RWPE2 (cell line): Measurements from ENCODE around the gene IGSF21.

Source experiments
- ATAC-seq: fragments of 200-7000 bp; cut with Tn5 transposase; 3 replicates; pipeline ENCODE4 v1.9.1; 2021; ENCODE audit warnings: low read depth
- DNase-seq: peaks from one replicate; pipeline ENCODE4 v3.0.0-alpha.2; 2020; ENCODE audit warnings: low spot score
- H3K27ac ChIP-seq: fragments of 450-650 bp; 2 replicates; pipeline ENCODE4 v1.5.1; 2017; ENCODE audit warnings: mild to moderate bottlenecking; ENCODE audit not compliant: poor library complexity, severe bottlenecking
- H3K27me3 ChIP-seq: fragments of 250-450 bp; sonication (Bioruptor Pico); 2 replicates; pipeline ENCODE4 v1.5.1; 2021; ENCODE audit warnings: mild to moderate bottlenecking, moderate library complexity; ENCODE audit not compliant: insufficient read depth, poor library complexity, severe bottlenecking
- H3K36me3 ChIP-seq: fragments of 250-450 bp; sonication (Bioruptor Pico); 2 replicates; pipeline ENCODE4 v1.5.1; 2020; ENCODE audit warnings: low read depth, mild to moderate bottlenecking, moderate library complexity
- H3K4me1 ChIP-seq: fragments of 250-450 bp; sonication (Bioruptor Pico); 2 replicates; pipeline ENCODE4 v1.5.1; 2021; ENCODE audit warnings: mild to moderate bottlenecking, moderate library complexity; ENCODE audit not compliant: insufficient read depth, poor library complexity, severe bottlenecking
- H3K4me3 ChIP-seq: fragments of 250-450 bp; sonication (Bioruptor Pico); 2 replicates; pipeline ENCODE4 v1.5.1; 2021; ENCODE audit warnings: mild to moderate bottlenecking, moderate library complexity; ENCODE audit not compliant: severe bottlenecking
- H3K9me3 ChIP-seq: fragments of 250-450 bp; sonication (Bioruptor Pico); 2 replicates; pipeline ENCODE4 v1.5.1; 2021; ENCODE audit warnings: mild to moderate bottlenecking, moderate library complexity; ENCODE audit not compliant: severe bottlenecking
- CTCF ChIP-seq: fragments of 450-650 bp; IDR thresholded peaks from one replicate; pipeline ENCODE4 v1.5.1; 2017; ENCODE audit warnings: mild to moderate bottlenecking, moderate library complexity; ENCODE audit not compliant: poor library complexity, severe bottlenecking

Gene IGSF21

GRCh38 chr1:18200918-18201317 is 93.3 kb downstream of the IGSF21 start:
- no peak overlapping the region for H3K4me3 ChIP-seq
- H3K27ac ChIP-seq: no peak overlapping the region
- peaks cover 64% of the 10 kb centered on the region for H3K27me3 ChIP-seq
- DNase-seq (no peak), ATAC-seq (no peak)
- no peaks in the 10 kb centered on the region for H3K36me3 ChIP-seq
- H3K9me3 ChIP-seq: no peaks in the 10 kb centered on the region
- no peak for TF ChIP-seq CTCF
- no peaks in the 10 kb centered on the region for H3K4me1 ChIP-seq

GRCh38 chr1:18201997-18202719 is 94.6 kb downstream of the IGSF21 start:
- Histone ChIP-seq H3K4me3 (no peak overlapping the region), H3K9me3 (no peaks in the 10 kb centered on the region), H3K36me3 (no peaks in the 10 kb centered on the region), H3K4me1 (no peaks in the 10 kb centered on the region), H3K27ac (no peak overlapping the region), H3K27me3 (peaks cover 53% of the 10 kb centered on the region)
- ATAC-seq (no peak), DNase-seq (no peak)
- no peak for TF ChIP-seq CTCF

- DNase-seq: no peak
- ATAC-seq: no peak
- Histone ChIP-seq H3K4me1 (no peaks in the 10 kb centered on the region), H3K4me3 (no peak overlapping the region), H3K36me3 (no peaks in the 10 kb centered on the region), H3K9me3 (no peaks in the 10 kb centered on the region), H3K27ac (no peak overlapping the region), H3K27me3 (peaks cover 38% of the 10 kb centered on the region)
- no peak for TF ChIP-seq CTCF
Observed at GRCh38 chr1:18203645-18204044, 96.0 kb downstream of the IGSF21 start.

- DNase-seq (no peak), ATAC-seq (no peak)
- Histone ChIP-seq H3K36me3 (no peaks in the 10 kb centered on the region), H3K9me3 (no peaks in the 10 kb centered on the region), H3K4me1 (no peaks in the 10 kb centered on the region), H3K27me3 (peaks cover 29% of the 10 kb centered on the region), H3K4me3 (no peak overlapping the region), H3K27ac (no peak overlapping the region)
- TF ChIP-seq CTCF: no peak
Observed at GRCh38 chr1:18204575-18204974, 97.0 kb downstream of the IGSF21 start.

- ATAC-seq: no peak
- Histone ChIP-seq H3K9me3 (no peaks in the 10 kb centered on the region), H3K36me3 (no peaks in the 10 kb centered on the region), H3K27ac (no peak overlapping the region), H3K4me1 (no peaks in the 10 kb centered on the region), H3K4me3 (no peak overlapping the region), H3K27me3 (peaks cover 22% of the 10 kb centered on the region)
- no peak for DNase-seq
- no peak for TF ChIP-seq CTCF
Observed at GRCh38 chr1:18205319-18205718, 97.7 kb downstream of the IGSF21 start.
